Loucy (cell line): ENCODE data around the gene LHX4.

Experiments used
- H2AFZ ChIP-seq: fragments of 200-600 bp; sonication (generic); 2 replicates; pipeline ENCODE4 v1.6.0; 2016; ENCODE audit warnings: antibody characterized with exemption, mild to moderate bottlenecking, low read length, moderate library complexity
- H3F3A ChIP-seq: fragments of 200-600 bp; 2 replicates; pipeline ENCODE4 v1.6.0; 2016; ENCODE audit warnings: antibody characterized with exemption, low read depth, mild to moderate bottlenecking
- H3K27me3 ChIP-seq: fragments of 200-600 bp; sonication (generic); 2 replicates; pipeline ENCODE4 v1.6.1; 2014; ENCODE audit warnings: low read length, mild to moderate bottlenecking; ENCODE audit not compliant: insufficient read depth, poor library complexity, severe bottlenecking
- H3K36me3 ChIP-seq: fragments of 200-600 bp; sonication (generic); 2 replicates; pipeline ENCODE4 v1.6.1; 2016; ENCODE audit warnings: low read length; ENCODE audit not compliant: insufficient read depth
- H3K4me1 ChIP-seq: fragments of 200-600 bp; sonication (generic); 2 replicates; pipeline ENCODE4 v1.5.1; 2014; ENCODE audit warnings: low read length, mild to moderate bottlenecking; ENCODE audit not compliant: insufficient read depth, poor library complexity, severe bottlenecking
- H3K4me2 ChIP-seq: fragments of 200-600 bp; sonication (generic); 2 replicates; pipeline ENCODE4 v1.6.0; 2014; ENCODE audit warnings: antibody characterized with exemption, low read length, low read depth, mild to moderate bottlenecking; ENCODE audit not compliant: poor library complexity, severe bottlenecking
- H3K4me3 ChIP-seq: fragments of 200-600 bp; sonication (generic); 2 replicates; pipeline ENCODE4 v1.5.1; 2014; ENCODE audit warnings: low read length, mild to moderate bottlenecking, mixed read lengths; ENCODE audit not compliant: poor library complexity, severe bottlenecking
- H3K79me2 ChIP-seq: fragments of 200-600 bp; sonication (generic); 2 replicates; pipeline ENCODE4 v1.6.1; 2014; ENCODE audit warnings: low read length; ENCODE audit not compliant: insufficient read depth
- H3K9ac ChIP-seq: fragments of 200-600 bp; sonication (generic); 2 replicates; pipeline ENCODE4 v1.6.0; 2014; ENCODE audit warnings: mild to moderate bottlenecking, low read depth, low read length, moderate library complexity; ENCODE audit not compliant: poor library complexity, severe bottlenecking
- H3K9me2 ChIP-seq: fragments of 200-600 bp; sonication (generic); replicated peaks from 2 replicates; pipeline ENCODE4 v1.6.1; 2016; ENCODE audit warnings: low read depth, low read length, mixed read lengths
- H3K9me3 ChIP-seq: fragments of 200-600 bp; sonication (generic); 2 replicates; pipeline ENCODE4 v1.6.1; 2014; ENCODE audit warnings: mild to moderate bottlenecking, antibody characterized with exemption, low read length, low read depth; ENCODE audit not compliant: insufficient read depth
- H4K20me1 ChIP-seq: fragments of 200-600 bp; sonication (generic); 2 replicates; pipeline ENCODE4 v1.6.0; 2014; ENCODE audit warnings: antibody characterized with exemption, low read length, mild to moderate bottlenecking; ENCODE audit not compliant: insufficient read depth, poor library complexity, severe bottlenecking
- CTCF ChIP-seq: fragments of 200-600 bp; sonication (generic); conservative IDR thresholded peaks from 2 replicates; pipeline ENCODE4 v1.5.1; 2014; ENCODE audit warnings: mild to moderate bottlenecking, antibody characterized with exemption, low read length
- EZH2phosphoT487 ChIP-seq: fragments of 200-600 bp; IDR thresholded peaks from 2 replicates; pipeline ENCODE4 v1.6.1; 2018; ENCODE audit warnings: antibody characterized with exemption, mild to moderate bottlenecking, moderate library complexity, borderline replicate concordance

Gene LHX4

DNA sequence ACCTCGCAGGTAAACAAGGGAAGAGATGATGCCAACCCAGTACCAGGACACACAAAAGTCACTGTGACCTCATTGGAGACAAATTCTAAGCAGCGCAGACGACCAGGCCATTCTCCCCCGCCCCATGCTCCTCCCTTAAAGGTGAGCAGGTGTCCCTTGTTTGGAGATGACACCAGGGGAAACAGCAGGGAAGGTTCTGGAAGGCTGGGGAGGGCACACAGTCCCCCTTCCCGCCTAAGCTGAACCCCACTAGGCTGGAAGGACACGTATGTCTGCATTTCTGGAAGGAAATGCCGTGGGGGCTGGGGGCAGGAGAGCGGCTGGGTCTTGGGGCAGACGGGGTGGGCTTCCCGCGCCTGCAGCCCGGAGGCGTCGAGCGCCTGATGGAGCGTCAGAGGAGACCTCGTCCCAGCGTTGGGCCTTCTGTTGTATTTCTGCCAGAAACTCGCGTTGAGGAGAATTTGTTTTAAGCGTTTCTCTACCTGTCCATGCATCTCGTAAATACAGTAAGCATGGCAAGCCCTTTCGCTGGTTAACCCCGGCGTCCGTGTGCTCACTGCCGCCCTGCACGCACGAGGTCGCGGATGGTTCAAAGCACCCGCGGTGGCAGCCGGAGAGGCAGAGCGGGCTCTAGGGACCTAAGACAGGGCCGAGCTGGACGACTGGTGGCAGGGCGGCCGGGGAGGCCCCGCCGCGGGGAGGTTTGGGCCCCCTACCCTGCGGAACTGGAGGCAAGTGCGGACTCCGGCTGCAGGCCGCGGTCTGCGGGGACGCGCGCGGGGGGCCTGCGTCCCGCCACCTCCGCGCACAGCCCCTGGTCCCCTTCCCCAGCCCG is 1.2 kb upstream of the LHX4 start:
- Histone ChIP-seq H3K4me3 (no peak overlapping the region), H4K20me1 (no peaks in the 10 kb centered on the region), H3K4me1 (no peaks in the 10 kb centered on the region), H3K9ac (no peak overlapping the region), H3K9me2 (no peaks in the 10 kb centered on the region), H3F3A (no peaks in the 10 kb centered on the region), H2AFZ (no peak overlapping the region), H3K79me2 (no peaks in the 10 kb centered on the region), H3K27me3 (no peaks in the 10 kb centered on the region), H3K36me3 (no peaks in the 10 kb centered on the region), H3K4me2 (no peak overlapping the region), H3K9me3 (no peaks in the 10 kb centered on the region)
- no peak for TF ChIP-seq CTCF
- no peak for TF ChIP-seq EZH2phosphoT487

GRCh38 chr1:180230416-180230790 is 339 bp downstream of the LHX4 start:
- Histone ChIP-seq H3K4me1 (no peaks in the 10 kb centered on the region), H3K36me3 (no peaks in the 10 kb centered on the region), H3K9ac (no peak overlapping the region), H2AFZ (no peak overlapping the region), H4K20me1 (no peaks in the 10 kb centered on the region), H3K9me2 (no peaks in the 10 kb centered on the region), H3K4me2 (peak overlapping the region; percentile 31), H3K9me3 (no peaks in the 10 kb centered on the region), H3F3A (no peaks in the 10 kb centered on the region), H3K27me3 (no peaks in the 10 kb centered on the region), H3K79me2 (no peaks in the 10 kb centered on the region), H3K4me3 (peak overlapping the region; percentile 57)
- TF ChIP-seq CTCF (no peak), EZH2phosphoT487 (no peak)

DNA sequence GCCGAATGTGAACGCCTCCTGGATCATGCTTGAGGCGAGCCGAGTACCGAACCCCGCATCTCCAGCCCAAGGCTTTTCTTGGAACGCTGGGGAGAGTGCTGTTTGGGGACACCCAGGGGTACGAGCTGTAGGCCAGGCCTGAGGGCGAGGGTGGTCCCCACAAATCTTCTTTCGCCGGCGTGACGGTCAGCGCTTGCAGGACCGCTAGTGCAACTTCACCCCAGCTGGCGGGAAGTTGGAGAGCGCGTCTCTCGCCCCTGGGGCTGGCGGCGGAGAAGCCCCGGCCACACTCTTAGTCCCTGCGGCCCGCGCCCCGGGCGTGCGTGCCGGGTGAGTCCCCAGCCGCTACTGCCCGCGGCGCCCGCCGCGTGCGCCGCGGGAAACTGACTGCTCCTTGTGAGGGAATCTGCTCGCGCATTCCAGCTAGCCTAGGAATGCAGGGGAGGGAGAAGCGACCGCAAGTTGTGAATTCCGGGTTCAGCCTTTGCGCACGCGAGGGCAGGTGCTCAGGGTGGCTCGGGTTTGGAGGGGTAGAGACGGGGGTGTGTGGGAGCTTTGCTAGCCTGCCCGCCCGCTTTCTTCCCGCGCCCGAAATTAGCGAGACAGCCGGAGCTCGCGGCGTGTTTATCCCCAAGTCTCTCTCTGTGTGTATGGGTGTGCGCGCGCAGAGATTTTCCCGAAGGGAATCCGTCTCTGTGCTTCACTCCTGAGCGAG is 884 bp downstream of the LHX4 start:
- H3K4me2 ChIP-seq, result peak overlapping the region; percentile 31
- no peaks in the 10 kb centered on the region for H3K4me1 ChIP-seq
- no peaks in the 10 kb centered on the region for H3K9me3 ChIP-seq
- no peaks in the 10 kb centered on the region for H3K9me2 ChIP-seq
- H3K79me2 ChIP-seq, result no peaks in the 10 kb centered on the region
- no peak overlapping the region for H3K9ac ChIP-seq
- TF ChIP-seq EZH2phosphoT487 (no peak), CTCF (no peak)
- no peak overlapping the region for H3K4me3 ChIP-seq
- no peaks in the 10 kb centered on the region for H3F3A ChIP-seq
- no peak overlapping the region for H2AFZ ChIP-seq
- no peaks in the 10 kb centered on the region for H3K27me3 ChIP-seq
- no peaks in the 10 kb centered on the region for H4K20me1 ChIP-seq
- no peaks in the 10 kb centered on the region for H3K36me3 ChIP-seq
